Stimulated activated CD8-positive, alpha-beta memory T cell treated with anti-CD3 and anti-CD28 coated beads, Interleukin-4, amount 100 ng/mL, for 4 hours (primary cell): ENCODE measurements around the gene CERT1.

Experiments
- DNase-seq, 2 donors: peaks; one replicate each; pipeline ENCODE4 v3.0.0-alpha.2; 2020; ENCODE audit warnings: low read depth in 2 of 2, low spot score in 1 of 2

The CERT1 gene

GRCh38 chr5:75473463-75473862 is 38.0 kb downstream of the CERT1 start:
- no peak for DNase-seq

- no peak for DNase-seq
Measured at GRCh38 chr5:75472973-75473372, 38.5 kb downstream of the CERT1 start.

GRCh38 chr5:75471193-75471592 is 40.2 kb downstream of the CERT1 start:
- no peak for DNase-seq

GRCh38 chr5:75469017-75469416 is 42.4 kb downstream of the CERT1 start:
- no peak for DNase-seq

GRCh38 chr5:75468593-75468992 is 42.8 kb downstream of the CERT1 start:
- DNase-seq = no peak

GRCh38 chr5:75466006-75466716 is 45.3 kb downstream of the CERT1 start:
- DNase-seq = no peak

- DNase-seq = no peak
Measured at GRCh38 chr5:75465480-75465879, 45.9 kb downstream of the CERT1 start.

- DNase-seq = no peak
Measured at GRCh38 chr5:75463726-75464125, 47.7 kb downstream of the CERT1 start.

GRCh38 chr5:75461679-75462078 is 49.8 kb downstream of the CERT1 start:
- no peak for DNase-seq

GRCh38 chr5:75460942-75461610 is 50.4 kb downstream of the CERT1 start:
- DNase-seq = no peak

- DNase-seq = no peak
Measured at GRCh38 chr5:75460532-75460931, 50.9 kb downstream of the CERT1 start.

- DNase-seq = no peak
Measured at GRCh38 chr5:75457691-75458090, 53.7 kb downstream of the CERT1 start.

GRCh38 chr5:75457161-75457560 is 54.3 kb downstream of the CERT1 start:
- DNase-seq = no peak

GRCh38 chr5:75450069-75450468 is 61.4 kb downstream of the CERT1 start:
- no peak for DNase-seq

- no peak for DNase-seq
Measured at GRCh38 chr5:75446068-75446467, 65.4 kb downstream of the CERT1 start.

- DNase-seq = no peak
Measured at GRCh38 chr5:75441560-75441959, 69.9 kb downstream of the CERT1 start.

- no peak for DNase-seq
Measured at GRCh38 chr5:75439276-75439675, 72.2 kb downstream of the CERT1 start.

- no peak for DNase-seq
Measured at GRCh38 chr5:75438722-75439121, 72.7 kb downstream of the CERT1 start.

GRCh38 chr5:75435096-75435495 is 76.3 kb downstream of the CERT1 start:
- DNase-seq = no peak

GRCh38 chr5:75433814-75434506 is 77.5 kb downstream of the CERT1 start:
- DNase-seq = no peak

GRCh38 chr5:75414241-75414640 is 97.2 kb downstream of the CERT1 start:
- no peak for DNase-seq
